NT2/D1 (cell line): ENCODE results near the gene C1GALT1.

Experiments used
- YY1 ChIP-seq: IDR thresholded peaks from 2 replicates; pipeline ENCODE4 v1.6.1; 2011; ENCODE audit not compliant: insufficient read length, insufficient read depth
- ZNF274 ChIP-seq: IDR thresholded peaks from 2 replicates; pipeline ENCODE4 v1.6.1; 2011; ENCODE audit warnings: mild to moderate bottlenecking, low read depth, low read length

DNA sequence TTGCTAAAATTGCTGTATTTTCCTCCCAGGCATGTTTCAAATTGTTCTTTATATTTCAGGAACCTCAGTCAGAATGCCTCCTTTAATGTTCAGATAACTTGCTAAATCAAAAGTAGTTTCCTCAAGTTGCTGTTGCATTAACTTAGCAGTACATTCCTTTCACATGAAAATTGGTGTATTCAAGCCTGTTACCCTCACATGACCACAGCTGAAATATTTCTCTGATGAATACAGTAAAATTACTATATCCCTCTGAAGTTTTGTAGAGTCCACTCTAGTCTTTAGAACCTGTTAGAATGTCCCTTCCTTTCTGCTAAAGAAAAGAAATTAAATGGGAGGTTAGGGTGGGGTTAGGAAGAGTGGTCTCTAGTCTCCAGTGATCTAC lies 24.5 kb upstream of the C1GALT1 start:
- TF ChIP-seq ZNF274 (no peak), YY1 (no peak)
